NCI-H1436 (cell line): Measurements from ENCODE around the gene ADAD2.

Experiments used
- DNase-seq: peaks from one replicate; lab custom pipeline; 2025; lab: John Stamatoyannopoulos, UW

The ADAD2 gene

DNA sequence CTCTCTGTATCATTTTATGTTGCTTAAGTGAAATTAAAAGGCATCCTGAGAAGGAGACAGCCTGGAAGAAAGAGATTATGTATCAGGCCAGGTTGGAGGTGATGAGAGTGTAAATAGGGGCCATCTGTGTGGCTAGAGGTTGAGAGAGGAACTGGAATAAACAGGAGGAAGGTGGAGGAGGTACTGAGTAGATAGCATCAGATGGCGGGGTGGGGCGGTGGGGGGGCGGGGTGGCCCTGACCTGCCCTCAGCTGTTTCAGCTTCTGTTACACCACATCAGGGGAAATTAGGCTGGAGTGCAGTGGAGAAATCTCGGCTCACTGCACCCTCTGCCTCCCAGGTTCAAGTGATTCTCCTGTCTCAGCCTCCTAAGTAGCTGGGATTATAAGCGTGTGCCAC, 55.7 kb downstream of the ADAD2 start:
- no peak for DNase-seq
